SJCRH30 (cell line): Measurements from ENCODE around the gene NFXL1. TPM values are rescaled to one million over a fixed set of nuclear protein-coding genes. Genes with fewer than 3 reads are reported as not detected.

ENCODE experiments used
- total RNA-seq: library from RNA; depleted of rRNA; stranded (reverse); fragments of >200 nt; shearing (Covaris generic); gene quantifications from 2 replicates; pipeline ENCODE4 v1.2.3, GENCODE V29; 2014; rRNA removed

NFXL1 gene
- total RNA-seq, 1 experiment from 2014 or later: 12.6 TPM

Other genes starting within 250 kb of the NFXL1 start
- gene CORIN, start 76.5 kb downstream of the NFXL1 start, total RNA-seq: 0.08 and 0.38 TPM in 2 replicates
- gene CNGA1, start 102.1 kb upstream of the NFXL1 start, total RNA-seq: not detected in 2 replicates
- 0.04 and 0.05 TPM in 2 replicates for gene NIPAL1, start 102.2 kb upstream of the NFXL1 start, total RNA-seq
- gene TXK, start 219.7 kb upstream of the NFXL1 start, total RNA-seq: 0.35 and 1.1 TPM in 2 replicates